IPS DF 6.9 (cell line): ENCODE results near the gene MSANTD1.

ENCODE experiments used
- DNase-seq: peaks from one replicate; pipeline ENCODE4 v3.0.0-alpha.2; 2013; ENCODE audit warnings: low read depth, low spot score
- H3K27ac ChIP-seq: one replicate; pipeline ENCODE4 v1.5.1; 2013; ENCODE audit warnings: low read length, control low read depth
- H3K27me3 ChIP-seq: 2 replicates; pipeline ENCODE4 v1.6.1; 2013; ENCODE audit warnings: mild to moderate bottlenecking, low read length; ENCODE audit not compliant: control insufficient read depth, insufficient read depth
- H3K36me3 ChIP-seq: 2 replicates; pipeline ENCODE4 v1.6.1; 2013; ENCODE audit warnings: low read length; ENCODE audit not compliant: control insufficient read depth, insufficient read depth
- H3K4me1 ChIP-seq: 2 replicates; pipeline ENCODE4 v1.6.1; 2013; ENCODE audit warnings: low read length; ENCODE audit not compliant: control insufficient read depth, insufficient read depth
- H3K4me3 ChIP-seq: 2 replicates; pipeline ENCODE4 v1.5.1; 2013; ENCODE audit warnings: mild to moderate bottlenecking, low read length
- H3K9me3 ChIP-seq: 2 replicates; pipeline ENCODE4 v1.6.1; 2013; ENCODE audit warnings: low read length, inconsistent platforms; ENCODE audit not compliant: control insufficient read depth, insufficient read depth
- WGBS: extraction: QIAGEN DNeasy Blood & Tissue Kit; methylation state at CpG from one replicate; pipeline ENCODE4 v1.1.7; 2013; ENCODE audit warnings: mixed read lengths, missing lambda C conversion rate; ENCODE audit not compliant: insufficient read length, insufficient coverage; 5-methylcytosine and 5-hydroxymethylcytosine counted together

The MSANTD1 gene

GRCh38 chr4:3232871-3233271 is 16.1 kb upstream of the MSANTD1 start:
- Histone ChIP-seq H3K4me3 (no peak overlapping the region), H3K4me1 (peaks cover 3% of the 10 kb centered on the region), H3K9me3 (no peaks in the 10 kb centered on the region), H3K36me3 (peaks cover 50% of the 10 kb centered on the region), H3K27ac (no peak overlapping the region), H3K27me3 (no peaks in the 10 kb centered on the region)
- no peak for DNase-seq
- WGBS = no CpG with 5 or more reads among the region's 15 CpGs

GRCh38 chr4:3233391-3234071 is 15.4 kb upstream of the MSANTD1 start:
- peaks cover 1% of the 10 kb centered on the region; the same call in 1 of the 2 replicates for H3K27me3 ChIP-seq
- H3K27ac ChIP-seq = no peak overlapping the region
- no CpG with 5 or more reads among the region's 21 CpGs for WGBS
- H3K36me3 ChIP-seq = peaks cover 54% of the 10 kb centered on the region
- no peak overlapping the region for H3K4me3 ChIP-seq
- peaks cover 8% of the 10 kb centered on the region for H3K4me1 ChIP-seq
- DNase-seq = no peak
- no peaks in the 10 kb centered on the region for H3K9me3 ChIP-seq

GRCh38 chr4:3234171-3235029 is 14.6 kb upstream of the MSANTD1 start:
- WGBS = no CpG with 5 or more reads among the region's 23 CpGs
- Histone ChIP-seq H3K9me3 (no peaks in the 10 kb centered on the region), H3K4me3 (no peak overlapping the region), H3K4me1 (peaks cover 8% of the 10 kb centered on the region), H3K27me3 (peaks cover 1% of the 10 kb centered on the region; the same call in 1 of the 2 replicates), H3K27ac (no peak overlapping the region), H3K36me3 (peaks cover 50% of the 10 kb centered on the region)
- no peak for DNase-seq

GRCh38 chr4:3235030-3235345 is 14.0 kb upstream of the MSANTD1 start:
- Histone ChIP-seq H3K27me3 (peaks cover 1% of the 10 kb centered on the region; the same call in 1 of the 2 replicates), H3K9me3 (no peaks in the 10 kb centered on the region), H3K4me3 (no peak overlapping the region), H3K27ac (no peak overlapping the region), H3K36me3 (peaks cover 50% of the 10 kb centered on the region), H3K4me1 (peaks cover 8% of the 10 kb centered on the region)
- DNase-seq = no peak
- WGBS = no CpG with 5 or more reads among the region's 14 CpGs

GRCh38 chr4:3235581-3235980 is 13.4 kb upstream of the MSANTD1 start:
- no peak for DNase-seq
- H3K27me3 ChIP-seq = peaks cover 1% of the 10 kb centered on the region; the same call in 1 of the 2 replicates
- H3K9me3 ChIP-seq = no peaks in the 10 kb centered on the region
- H3K4me3 ChIP-seq = no peak overlapping the region
- peaks cover 8% of the 10 kb centered on the region for H3K4me1 ChIP-seq
- H3K36me3 ChIP-seq = peaks cover 52% of the 10 kb centered on the region
- no peak overlapping the region for H3K27ac ChIP-seq
- no CpG with 5 or more reads among the region's 11 CpGs for WGBS

- Histone ChIP-seq H3K4me3 (no peak overlapping the region), H3K27me3 (peaks cover 1% of the 10 kb centered on the region; the same call in 1 of the 2 replicates), H3K27ac (no peak overlapping the region), H3K36me3 (peaks cover 49% of the 10 kb centered on the region), H3K9me3 (no peaks in the 10 kb centered on the region), H3K4me1 (peaks cover 10% of the 10 kb centered on the region)
- DNase-seq = no peak
- no CpG with 5 or more reads among the region's 9 CpGs for WGBS
These were observed 12.6 kb upstream of the MSANTD1 start for GRCh38 chr4:3236326-3236878.

- WGBS = no CpG with 5 or more reads among the region's 19 CpGs
- Histone ChIP-seq H3K4me3 (no peak overlapping the region), H3K27me3 (peaks cover 1% of the 10 kb centered on the region; the same call in 1 of the 2 replicates), H3K9me3 (no peaks in the 10 kb centered on the region), H3K4me1 (peaks cover 11% of the 10 kb centered on the region), H3K36me3 (peaks cover 48% of the 10 kb centered on the region), H3K27ac (no peak overlapping the region)
- DNase-seq = no peak
These were observed 11.7 kb upstream of the MSANTD1 start for GRCh38 chr4:3237266-3237665.

- H3K4me1 ChIP-seq = peaks cover 11% of the 10 kb centered on the region
- no peaks in the 10 kb centered on the region for H3K9me3 ChIP-seq
- no peak overlapping the region for H3K27ac ChIP-seq
- DNase-seq = no peak
- no CpG with 5 or more reads among the region's 26 CpGs for WGBS
- H3K36me3 ChIP-seq = peaks cover 46% of the 10 kb centered on the region
- H3K27me3 ChIP-seq = peaks cover 1% of the 10 kb centered on the region; the same call in 1 of the 2 replicates
- no peak overlapping the region for H3K4me3 ChIP-seq
These were observed 11.0 kb upstream of the MSANTD1 start for GRCh38 chr4:3237712-3238560.

- H3K27ac ChIP-seq = no peak overlapping the region
- peaks cover 39% of the 10 kb centered on the region for H3K36me3 ChIP-seq
- H3K9me3 ChIP-seq = no peaks in the 10 kb centered on the region
These were observed 10.2 kb upstream of the MSANTD1 start for GRCh38 chr4:3238721-3239120.

GRCh38 chr4:3239303-3239702 is 9.7 kb upstream of the MSANTD1 start:
- no CpG with 5 or more reads among the region's 11 CpGs for WGBS
- Histone ChIP-seq H3K4me1 (peaks cover 11% of the 10 kb centered on the region), H3K36me3 (peaks cover 39% of the 10 kb centered on the region), H3K27me3 (peaks cover 1% of the 10 kb centered on the region; the same call in 1 of the 2 replicates), H3K9me3 (no peaks in the 10 kb centered on the region), H3K4me3 (no peak overlapping the region), H3K27ac (no peak overlapping the region)
- DNase-seq = no peak

More at GRCh38 chr4:3238721-3239120, 10.2 kb upstream of the MSANTD1 start:
- WGBS = no CpG with 5 or more reads among the region's 18 CpGs
- no peak for DNase-seq
- H3K4me1 ChIP-seq = peaks cover 11% of the 10 kb centered on the region
- H3K4me3 ChIP-seq = no peak overlapping the region
- H3K27me3 ChIP-seq = peaks cover 1% of the 10 kb centered on the region; the same call in 1 of the 2 replicates
